ENCODE results near the gene ZC3H12D. TPM values are rescaled to one million over a fixed set of nuclear protein-coding genes. Genes with fewer than 3 reads are reported as not detected.

ZC3H12D gene
- total RNA-seq, 6 donors from 2014 or later: 1.4 to 5.7 (median 2.6) TPM

GRCh38 chr6:149438855-149439254 lies 46.0 kb downstream of the ZC3H12D start:
- Histone ChIP-seq H3K27ac (no peak overlapping the region), H3K4me3 (no peak overlapping the region), H3K4me1 (no peaks in the 10 kb centered on the region), H3K27me3 (no peaks in the 10 kb centered on the region), H3K9me3 (no peaks in the 10 kb centered on the region), H3K36me3 (no peaks in the 10 kb centered on the region)
- WGBS, 2 donors: 68 to 84% methylated on average over 3 of the region's 3 CpGs
- DNase-seq (no peak), ATAC-seq (ENCODE audit: low FRiP score in 2 of 2) (no peak)
- TF ChIP-seq EP300 (IDR thresholded peaks at IDR 0.05) (no peak), CTCF (IDR thresholded peaks at IDR 0.05) (no peak), POLR2AphosphoS5 (IDR thresholded peaks at IDR 0.05) (no peak), POLR2A (IDR thresholded peaks at IDR 0.05) (no peak)

- Histone ChIP-seq H3K4me3 (no peak overlapping the region), H3K27me3 (no peaks in the 10 kb centered on the region), H3K9me3 (no peaks in the 10 kb centered on the region), H3K4me1 (peaks cover 0 to 1% (median 0%) of the 10 kb centered on the region in 4 donors), H3K36me3 (no peaks in the 10 kb centered on the region), H3K27ac (no peak overlapping the region)
- no peak for ATAC-seq (ENCODE audit: low FRiP score in 2 of 2)
- 86 to 87% methylated on average over 3 of the region's 3 CpGs for WGBS, 2 donors
- TF ChIP-seq EP300 (IDR thresholded peaks at IDR 0.05) (no peak), POLR2AphosphoS5 (IDR thresholded peaks at IDR 0.05) (no peak), POLR2A (IDR thresholded peaks at IDR 0.05) (no peak), CTCF (IDR thresholded peaks at IDR 0.05) (no peak)
- DNase-seq: no peak
Observed at GRCh38 chr6:149437212-149437611, 47.6 kb downstream of the ZC3H12D start.

- peaks cover 0 to 7% (median 4%) of the 10 kb centered on the region in 4 donors for H3K4me1 ChIP-seq
- 94 to 96% methylated on average over 7 to 12 of the region's 12 CpGs for WGBS, 2 donors
- no peaks in the 10 kb centered on the region for H3K27me3 ChIP-seq
- TF ChIP-seq EP300 (IDR thresholded peaks at IDR 0.05) (no peak), POLR2A (IDR thresholded peaks at IDR 0.05) (no peak), POLR2AphosphoS5 (IDR thresholded peaks at IDR 0.05) (no peak), CTCF (IDR thresholded peaks at IDR 0.05) (no peak)
- ATAC-seq (ENCODE audit: low FRiP score in 2 of 2) (peak in 1 of 2 donors; percentile 42), DNase-seq (peak in 1 of 2 donors; percentile 64)
- no peaks in the 10 kb centered on the region for H3K9me3 ChIP-seq
- no peaks in the 10 kb centered on the region for H3K36me3 ChIP-seq
- no peak overlapping the region for H3K27ac ChIP-seq
- no peak overlapping the region for H3K4me3 ChIP-seq
Observed at GRCh38 chr6:149436647-149437046, 48.2 kb downstream of the ZC3H12D start.

GRCh38 chr6:149435919-149436586 lies 48.8 kb downstream of the ZC3H12D start:
- ATAC-seq (ENCODE audit: low FRiP score in 2 of 2): peak in 1 of 2 donors; percentile 55
- TF ChIP-seq POLR2AphosphoS5 (IDR thresholded peaks at IDR 0.05): no peak
- TF ChIP-seq CTCF (IDR thresholded peaks at IDR 0.05): no peak
- TF ChIP-seq POLR2A (IDR thresholded peaks at IDR 0.05): no peak
- TF ChIP-seq EP300 (IDR thresholded peaks at IDR 0.05): no peak
- WGBS, 2 donors: 82 to 98% methylated on average over 8 to 11 of the region's 13 CpGs

GRCh38 chr6:149433881-149434280 lies 50.9 kb downstream of the ZC3H12D start:
- WGBS, 2 donors: 71 to 74% methylated on average over 1 of the region's 1 CpG
- no peak for TF ChIP-seq POLR2AphosphoS5 (IDR thresholded peaks at IDR 0.05)
- no peak for TF ChIP-seq POLR2A (IDR thresholded peaks at IDR 0.05)
- no peak for TF ChIP-seq CTCF (IDR thresholded peaks at IDR 0.05)
- TF ChIP-seq EP300 (IDR thresholded peaks at IDR 0.05): no peak
- no peaks in the 10 kb centered on the region for H3K36me3 ChIP-seq
- ATAC-seq (ENCODE audit: low FRiP score in 2 of 2): no peak
- no peak overlapping the region for H3K4me3 ChIP-seq
- no peak overlapping the region for H3K27ac ChIP-seq
- H3K9me3 ChIP-seq: no peaks in the 10 kb centered on the region
- peaks cover 0 to 7% (median 4%) of the 10 kb centered on the region in 4 donors for H3K4me1 ChIP-seq
- H3K27me3 ChIP-seq: no peaks in the 10 kb centered on the region
- no peak for DNase-seq

More at GRCh38 chr6:149435919-149436586, 48.8 kb downstream of the ZC3H12D start:
- peak in 1 of 2 donors; percentile 67 for DNase-seq
- peaks cover 0 to 7% (median 4%) of the 10 kb centered on the region in 4 donors for H3K4me1 ChIP-seq
- no peaks in the 10 kb centered on the region for H3K9me3 ChIP-seq
- no peaks in the 10 kb centered on the region for H3K27me3 ChIP-seq
- H3K27ac ChIP-seq: no peak overlapping the region
- H3K4me3 ChIP-seq: no peak overlapping the region
- H3K36me3 ChIP-seq: no peaks in the 10 kb centered on the region

Data from upper lobe of left lung (tissue), 6 donors.